ENCODE results near the gene WDR11.
"Not testable (repeated sequence)": the region's sequence is repeated elsewhere in the genome, so short reads cannot be mapped to it uniquely, and the experiment has no call there.

The WDR11 gene

DNA sequence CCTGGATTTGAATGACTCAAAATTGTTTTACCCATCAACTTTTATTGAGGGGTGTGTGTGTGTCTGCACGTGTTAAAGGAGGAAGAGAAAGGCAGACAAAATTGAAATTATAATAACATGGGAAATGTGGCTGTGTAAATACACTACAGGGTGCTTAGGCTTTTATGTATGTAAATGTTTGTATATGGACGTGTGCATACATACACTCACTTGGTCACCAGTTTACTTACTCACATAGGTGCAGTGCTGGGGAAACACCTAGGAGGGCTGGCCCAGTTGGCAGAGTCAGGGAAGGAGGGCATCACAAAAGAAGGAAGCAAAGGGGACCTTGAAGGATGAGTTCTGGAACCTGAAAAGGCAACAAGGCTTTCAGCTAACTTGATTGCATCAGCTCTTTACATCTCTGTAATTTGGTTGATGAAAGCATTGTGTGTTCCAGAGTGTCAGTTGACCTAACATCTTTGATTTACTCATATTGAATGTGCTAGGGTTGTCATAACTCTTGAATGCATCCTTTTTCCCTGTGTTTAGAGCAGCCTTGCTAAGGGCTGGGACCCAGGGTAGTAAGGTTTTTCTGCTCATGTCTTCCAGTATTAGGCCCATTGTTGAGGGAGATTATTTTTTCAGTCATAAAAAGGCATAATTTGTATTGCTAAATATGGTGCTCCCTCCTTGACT, 10.2 kb downstream of the WDR11 start:
- DNase-seq, result no peak

GRCh38 chr10:120873741-120874140, 22.6 kb downstream of the WDR11 start:
- DNase-seq, result no peak

GRCh38 chr10:120883071-120883470, 31.9 kb downstream of the WDR11 start:
- DNase-seq, result no peak

- DNase-seq, result no peak
These were observed 36.3 kb downstream of the WDR11 start for GRCh38 chr10:120887482-120887881.

GRCh38 chr10:120891365-120891764, 40.2 kb downstream of the WDR11 start:
- no peak for DNase-seq

DNA sequence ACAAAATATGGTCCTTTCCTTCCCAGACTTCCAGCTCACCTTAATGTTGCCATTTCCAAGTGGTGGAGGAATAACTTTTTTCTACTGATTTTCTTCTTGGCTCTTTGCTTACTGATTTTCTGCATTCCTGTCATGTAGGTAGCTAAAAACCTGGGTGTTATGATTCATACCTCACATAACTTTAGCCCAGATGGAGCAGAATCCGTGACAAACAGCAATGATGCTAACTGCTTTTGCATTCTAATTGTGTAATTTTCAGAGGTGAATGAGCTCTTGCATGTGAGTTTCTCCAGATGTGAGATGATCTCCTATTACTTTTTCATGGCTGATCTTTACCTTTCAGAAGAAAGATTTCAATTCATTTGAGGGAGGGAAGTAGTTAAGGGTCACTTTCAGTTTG, 43.4 kb downstream of the WDR11 start:
- no peak for DNase-seq

GRCh38 chr10:120897343-120897742, 46.2 kb downstream of the WDR11 start:
- no peak for DNase-seq

DNA sequence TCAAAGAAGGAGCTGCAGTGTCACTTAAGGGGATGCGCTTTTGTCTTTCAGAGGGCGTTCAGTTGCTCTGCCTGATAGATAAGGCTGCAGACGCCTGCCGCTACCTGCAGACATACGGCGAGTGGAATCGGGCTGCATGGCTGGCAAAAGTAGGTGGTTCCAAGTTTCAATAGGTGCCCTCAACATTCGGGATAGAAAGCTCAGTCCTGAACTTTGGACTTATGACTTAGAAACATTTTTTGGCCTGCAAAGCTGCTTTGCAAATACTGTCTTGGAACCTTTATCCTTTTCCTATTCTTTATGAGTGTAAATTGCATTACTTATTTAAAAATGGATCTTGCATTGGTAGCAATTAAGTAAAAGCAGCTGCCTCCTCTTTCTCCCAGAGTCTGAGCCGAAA, 54.1 kb downstream of the WDR11 start:
- no peak for DNase-seq

DNA sequence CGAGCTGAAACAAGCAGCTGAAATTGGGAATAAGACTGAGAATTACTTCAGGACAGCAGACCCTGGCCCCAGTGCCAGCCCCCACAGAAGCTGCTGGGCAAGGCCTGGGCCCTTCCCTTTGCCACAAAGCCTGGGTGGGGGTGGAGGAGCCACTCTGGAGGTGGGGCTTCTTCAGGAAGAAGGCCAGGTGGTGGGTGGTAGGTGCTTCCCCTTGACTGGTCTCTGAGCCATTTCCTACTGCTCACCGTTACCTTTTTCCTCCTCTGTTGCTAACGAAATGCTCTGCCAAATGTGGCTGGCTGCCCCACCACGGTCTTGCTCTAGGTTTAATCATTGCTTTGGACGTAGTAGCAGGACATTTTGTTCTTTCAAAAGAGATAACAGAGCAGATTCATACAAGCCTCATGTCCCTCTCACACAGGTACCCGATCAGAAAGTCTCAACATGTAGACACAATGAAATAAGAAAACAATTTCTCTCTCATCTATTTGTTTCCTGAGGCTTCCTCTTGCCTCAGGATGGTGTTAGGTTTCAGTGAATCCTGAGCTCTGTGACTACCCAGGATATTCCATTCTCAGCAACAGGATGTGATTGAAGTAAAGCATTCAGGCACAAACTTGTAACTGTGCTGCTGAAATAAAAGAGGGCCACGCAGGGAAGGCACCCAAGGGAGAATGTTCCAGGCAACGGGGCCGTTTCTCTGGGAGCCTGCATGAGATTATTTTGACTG, 66.5 kb downstream of the WDR11 start:
- no peak for DNase-seq

GRCh38 chr10:120923886-120924285, 72.7 kb downstream of the WDR11 start:
- not testable (repeated sequence) for DNase-seq

GRCh38 chr10:120926611-120927010, 75.4 kb downstream of the WDR11 start:
- no peak for DNase-seq

DNA sequence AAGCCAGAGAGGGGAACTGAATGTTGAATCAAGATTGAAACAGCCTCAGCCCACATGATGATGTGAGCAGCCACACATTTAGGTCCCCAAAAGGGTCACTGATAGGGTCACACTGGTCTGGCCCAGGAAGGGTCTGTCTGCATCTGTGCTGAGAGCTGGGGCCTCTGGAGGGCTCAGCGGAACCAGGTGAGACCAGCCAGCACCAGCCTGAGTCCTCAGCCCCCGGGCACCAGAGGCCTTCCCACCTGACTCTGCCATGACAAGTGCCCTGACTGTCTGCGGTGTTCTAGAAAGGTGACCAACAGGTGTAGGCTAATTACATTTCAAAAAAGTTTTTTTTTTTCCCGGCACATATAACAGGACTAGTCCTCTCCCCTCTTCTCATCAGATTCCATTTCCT, 76.2 kb downstream of the WDR11 start:
- DNase-seq, result no peak

- DNase-seq, result no peak
These were observed 78.0 kb downstream of the WDR11 start for GRCh38 chr10:120929166-120929565.

- no peak for DNase-seq
These were observed 80.3 kb downstream of the WDR11 start for GRCh38 chr10:120931423-120931822.

GRCh38 chr10:120931999-120932398, 80.8 kb downstream of the WDR11 start:
- no peak for DNase-seq

GRCh38 chr10:120938822-120939221, 87.7 kb downstream of the WDR11 start:
- no peak for DNase-seq

DNA sequence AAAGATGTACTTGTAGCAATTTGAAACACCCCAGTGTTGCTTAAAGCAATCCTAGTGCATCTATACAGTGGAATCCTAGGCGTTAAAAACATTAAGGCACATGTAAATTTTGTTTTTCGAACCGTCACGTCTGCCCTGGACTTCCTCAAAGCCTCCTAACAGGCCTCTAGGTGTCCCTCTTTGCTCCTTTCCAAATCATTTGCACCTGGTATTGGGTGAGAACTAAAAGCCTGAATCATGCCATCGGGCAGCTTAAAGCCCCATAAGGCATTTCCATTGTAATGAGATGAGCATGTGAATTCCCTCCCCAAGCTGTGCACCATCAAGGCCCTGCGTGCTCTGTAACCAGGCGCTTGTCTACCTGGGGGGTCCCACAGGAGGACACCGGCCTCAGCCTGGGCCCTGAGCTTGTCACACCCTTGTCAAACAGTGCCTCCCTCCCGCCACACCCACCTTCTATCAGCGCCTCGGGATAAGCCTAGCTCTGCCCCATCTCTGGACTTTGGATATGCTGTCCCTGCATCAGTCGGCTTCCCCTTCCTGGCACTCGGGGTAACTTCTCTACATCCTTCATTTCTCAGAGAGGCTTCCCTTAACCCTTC, 89.2 kb downstream of the WDR11 start:
- DNase-seq, result no peak

- no peak for DNase-seq
These were observed 90.3 kb downstream of the WDR11 start for GRCh38 chr10:120941501-120941900.

DNA sequence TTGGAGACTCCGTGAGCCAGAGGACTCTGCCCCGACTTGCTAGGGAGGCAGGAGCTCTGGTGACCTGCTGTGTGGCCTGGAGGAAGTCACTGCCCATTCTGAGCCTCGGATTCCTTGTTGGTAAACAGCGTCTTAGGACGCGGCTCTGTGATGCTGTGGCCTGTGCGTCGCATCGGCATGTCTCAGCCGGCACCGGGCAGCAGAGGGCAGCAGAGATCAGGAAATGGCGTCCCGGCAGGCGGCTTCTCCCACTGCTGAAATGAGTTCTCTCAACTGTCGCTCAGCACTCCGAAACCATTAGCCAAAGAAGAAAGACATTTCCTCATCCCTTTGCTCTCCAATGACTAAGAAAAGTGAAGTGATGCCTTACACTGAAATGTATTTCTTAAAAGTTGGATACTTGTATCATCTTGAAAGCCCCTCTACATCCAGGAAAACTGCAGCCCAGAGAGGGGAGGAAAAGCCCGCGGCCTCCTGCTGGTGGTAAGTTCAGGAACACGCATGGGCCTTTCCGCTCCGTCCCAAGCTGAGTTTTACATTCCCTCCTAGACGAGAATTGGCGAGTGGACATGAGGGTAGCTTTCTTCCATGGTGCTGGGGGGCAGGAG, 91.7 kb downstream of the WDR11 start:
- peak; percentile 51 for DNase-seq

DNA sequence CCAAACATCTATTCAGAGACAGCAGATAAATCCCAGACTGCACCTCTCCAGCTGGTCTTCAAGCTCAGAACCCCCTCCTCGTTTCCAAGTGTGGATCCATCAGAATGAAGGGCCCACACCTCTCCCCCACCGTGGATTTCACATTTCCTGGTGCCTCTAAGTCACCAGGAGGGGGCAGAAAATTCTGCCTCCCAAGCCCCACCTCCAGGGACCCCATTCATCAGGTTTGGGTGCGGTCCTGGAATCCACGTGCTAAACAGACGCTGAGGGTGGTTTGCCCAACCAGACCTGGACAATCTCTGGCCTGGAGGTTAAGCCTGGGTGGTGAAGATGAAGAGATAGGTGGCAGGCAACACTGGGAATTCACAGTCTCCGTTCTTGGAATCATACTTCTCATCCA, 92.4 kb downstream of the WDR11 start:
- no peak for DNase-seq

- no peak for DNase-seq
These were observed 93.5 kb downstream of the WDR11 start for GRCh38 chr10:120944586-120945125.

DNA sequence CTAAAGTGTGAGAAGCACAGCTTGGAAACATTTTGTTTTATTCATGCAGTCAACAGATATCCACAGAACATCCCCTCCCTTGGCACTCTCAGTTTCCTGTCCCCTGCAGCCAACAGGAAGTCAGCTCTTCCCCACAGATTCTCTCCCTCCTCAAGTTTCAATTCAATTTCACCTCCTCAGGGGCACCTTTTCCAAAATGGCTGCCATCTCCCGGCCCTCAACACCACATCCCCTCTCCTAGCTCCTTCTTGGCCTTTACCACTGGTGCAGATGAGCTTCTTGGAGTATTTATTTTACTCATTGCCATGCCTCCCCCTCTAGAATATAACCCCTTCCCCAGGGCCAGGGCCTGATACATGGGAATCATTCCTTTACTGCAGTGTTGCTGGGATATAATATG, 94.0 kb downstream of the WDR11 start:
- no peak for DNase-seq

DNA sequence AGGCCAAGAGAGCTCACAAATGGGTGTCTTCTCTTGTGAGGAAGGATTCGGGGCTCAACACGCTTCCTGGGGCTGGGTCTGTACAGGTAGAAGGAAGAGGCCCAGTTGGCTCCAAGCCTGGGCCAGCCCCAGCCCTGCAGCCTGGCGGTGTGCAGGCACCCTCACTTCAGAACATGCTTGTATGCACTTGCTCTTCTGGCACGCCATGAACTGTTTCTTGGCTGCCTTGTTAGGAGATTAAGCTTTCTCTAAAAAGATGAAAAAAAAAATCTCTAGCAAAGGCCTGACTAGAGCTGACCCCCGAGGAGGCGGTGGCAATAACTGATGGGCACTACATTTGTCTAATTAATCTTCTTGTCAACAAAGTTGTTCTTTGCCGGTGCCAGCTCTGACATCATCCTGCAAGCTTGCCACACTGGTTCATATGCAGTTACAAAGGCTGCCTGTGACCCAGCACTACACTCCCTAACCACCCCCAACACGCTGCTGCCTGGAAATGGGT, 94.7 kb downstream of the WDR11 start:
- no peak for DNase-seq

Data from NCI-H345 (cell line).